Uterus (tissue), 2 donors: ENCODE measurements around the gene KPNA4.

Experiments used
- CTCF ChIP-seq, 4 experiments: fragments of 200-600 bp in 2 of 4; fragments of 450-650 bp in 2 of 4; sonication (generic) in 2 of 4; IDR thresholded peaks; one replicate each; pipeline ENCODE4 v1.5.1; 2016 to 2019; ENCODE audit warnings: antibody characterized with exemption in 4 of 4, mild to moderate bottlenecking in 2 of 4, moderate library complexity in 1 of 4
- POLR2A ChIP-seq, 2 donors: fragments of 450-650 bp; IDR thresholded peaks; one replicate each; pipeline ENCODE4 v1.6.1; 2016; ENCODE audit warnings: antibody characterized with exemption in 2 of 2, mild to moderate bottlenecking in 1 of 2, moderate library complexity in 1 of 2

GRCh38 chr3:160562952-160563351 is 2.4 kb downstream of the KPNA4 start:
- no peak for TF ChIP-seq CTCF (IDR thresholded peaks at IDR 0.05)
- TF ChIP-seq POLR2A (IDR thresholded peaks at IDR 0.05): no peak
